A204.1 (cell line): ENCODE data around the gene NPIPB8.
"Not testable (repeated sequence)": the region's sequence is repeated elsewhere in the genome, so short reads cannot be mapped to it uniquely, and the experiment has no call there.

Source experiments
- FAIRE-seq: peaks from 2 replicates; lab custom pipeline; 2012; peaks lifted over from hg19 to GRCh38; lab: Jason Lieb, UNC

Gene NPIPB8

DNA sequence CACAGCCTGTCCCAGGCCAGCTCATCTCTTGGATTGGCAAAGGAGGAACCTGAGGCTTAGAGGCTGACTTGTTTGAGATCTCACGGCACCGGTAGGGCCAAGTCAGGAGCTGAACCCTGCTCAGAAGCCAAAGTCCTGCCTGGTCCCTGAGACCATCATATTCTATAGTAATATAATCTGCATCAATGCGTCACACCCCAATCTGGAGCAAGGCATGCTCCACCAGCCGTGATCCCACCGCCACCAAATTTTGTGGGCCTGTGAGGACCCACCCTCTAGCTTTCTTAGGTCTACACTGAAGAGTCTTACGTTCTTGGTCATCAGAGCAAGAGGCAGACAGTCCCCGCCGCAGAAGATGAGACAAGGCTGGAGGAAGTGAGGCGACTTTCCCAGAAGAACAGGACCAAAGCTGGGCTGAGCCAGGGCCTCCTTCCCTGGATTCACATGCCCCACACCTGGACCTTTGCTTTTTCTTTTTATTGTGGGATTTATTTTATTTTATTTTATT, 30.7 kb upstream of the NPIPB8 start:
- FAIRE-seq, result no peak

DNA sequence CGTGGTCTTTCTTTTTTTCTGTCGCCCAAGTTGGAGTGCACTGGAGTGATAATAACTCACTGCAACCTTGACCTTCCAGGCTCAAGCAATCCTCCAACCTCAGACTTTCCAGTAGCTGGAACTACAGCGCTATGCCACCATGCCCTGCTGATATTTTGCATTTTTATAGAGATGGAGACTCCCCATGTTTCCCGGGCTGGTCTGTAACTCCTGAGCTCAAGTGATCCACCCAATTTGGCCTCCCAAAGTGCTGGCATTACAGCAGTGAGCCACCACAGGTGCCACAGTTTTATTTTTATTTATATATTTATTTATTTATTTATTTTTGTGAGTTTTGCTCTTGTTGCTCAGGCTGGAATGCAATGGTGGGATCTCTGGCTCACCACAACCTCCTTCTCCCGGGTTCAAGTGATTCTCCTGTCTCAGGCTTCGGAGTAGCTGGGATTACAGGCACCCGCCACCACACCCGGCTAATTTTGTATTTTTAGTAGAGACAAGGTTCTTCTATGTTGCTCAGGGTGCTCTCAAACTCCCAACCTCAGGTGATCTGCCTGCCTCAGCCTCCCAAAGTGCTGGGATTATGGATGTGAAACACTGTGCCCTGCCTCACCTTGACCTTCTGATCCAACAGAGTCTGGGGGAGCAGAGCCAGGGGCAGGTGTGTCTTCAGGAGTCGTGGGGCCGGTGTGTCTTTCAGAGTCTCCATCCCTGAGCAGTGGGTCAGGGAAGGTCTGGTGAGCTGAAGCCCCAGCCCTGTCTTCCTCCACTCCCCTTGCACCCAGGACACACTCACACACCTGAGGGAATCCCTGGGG, 30.0 kb upstream of the NPIPB8 start:
- FAIRE-seq, result not testable (repeated sequence)

DNA sequence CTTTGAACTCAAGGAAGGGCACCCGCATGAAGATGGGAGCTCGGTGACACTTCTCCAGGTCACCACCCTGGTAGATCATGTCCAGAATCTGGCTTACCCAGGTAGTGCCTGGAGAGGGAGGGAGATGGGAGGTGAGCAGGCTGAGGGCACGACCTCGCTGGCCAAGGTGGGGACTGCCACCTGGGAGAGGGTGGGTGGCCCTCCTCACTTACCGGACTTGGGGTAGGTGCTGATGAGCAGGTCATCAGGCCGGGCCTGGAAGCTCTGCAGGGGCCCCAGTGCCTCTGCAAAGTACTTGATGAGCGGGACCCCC, 29.4 kb upstream of the NPIPB8 start:
- FAIRE-seq, result not testable (repeated sequence)

GRCh38 chr16:28608867-28609596, 28.8 kb upstream of the NPIPB8 start:
- FAIRE-seq, result not testable (repeated sequence)

DNA sequence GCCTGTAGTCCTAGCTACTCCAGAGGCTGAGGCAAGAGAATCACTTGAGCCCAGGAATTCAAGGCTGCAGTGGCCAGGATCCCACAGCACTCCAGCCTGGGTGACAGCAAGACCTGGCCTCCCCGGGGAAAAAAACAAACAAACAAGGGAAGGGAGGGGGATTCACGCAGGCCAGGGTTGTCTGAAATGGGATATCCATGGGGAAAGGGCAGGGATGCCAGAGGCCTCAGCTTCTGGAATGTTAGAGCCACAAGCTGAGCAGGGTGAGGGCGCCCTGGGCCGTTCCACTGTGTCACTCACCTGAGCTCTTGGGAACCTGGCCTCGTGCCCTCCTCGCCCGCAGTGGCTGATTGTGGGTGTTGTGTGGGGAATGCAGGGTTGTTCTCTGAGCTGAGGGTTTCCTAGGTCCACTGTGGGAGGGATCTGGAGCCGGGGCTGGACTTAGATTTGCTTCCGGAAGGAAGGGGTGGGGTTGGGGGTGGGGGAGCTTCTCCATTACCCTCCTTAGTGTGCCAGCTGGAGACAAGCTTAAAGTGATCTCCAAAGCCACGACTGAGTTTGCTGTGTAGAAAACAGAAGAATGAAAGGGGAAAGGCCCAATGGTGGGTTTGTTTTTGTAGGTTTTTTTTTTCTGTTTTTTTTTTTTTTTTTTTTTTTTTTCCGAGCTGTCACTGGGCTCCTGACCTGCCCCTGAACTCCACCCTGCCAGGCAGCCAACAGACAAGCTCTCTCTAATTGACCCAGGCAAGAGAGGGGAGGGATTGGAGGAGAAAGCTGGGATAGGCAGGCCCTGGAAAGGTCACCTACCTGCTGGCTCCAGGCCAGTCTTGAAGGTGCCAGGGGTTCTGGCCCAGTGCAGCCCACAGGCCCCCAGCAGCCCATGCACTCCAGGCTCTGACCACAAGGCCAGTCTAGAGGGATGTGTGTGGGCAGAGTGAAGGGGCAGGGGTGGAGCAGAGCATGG, 28.0 kb upstream of the NPIPB8 start, which contains the start of gene SULT1A1:
Gene SULT1A1, minus strand, starts transcription at position 414 of the 964 bp plus-strand sequence. CDS start 1,189 bp downstream, outside the sequence.
- FAIRE-seq, result no peak

- no peak for FAIRE-seq
Observed at GRCh38 chr16:28610595-28611191, 27.2 kb upstream of the NPIPB8 start.

DNA sequence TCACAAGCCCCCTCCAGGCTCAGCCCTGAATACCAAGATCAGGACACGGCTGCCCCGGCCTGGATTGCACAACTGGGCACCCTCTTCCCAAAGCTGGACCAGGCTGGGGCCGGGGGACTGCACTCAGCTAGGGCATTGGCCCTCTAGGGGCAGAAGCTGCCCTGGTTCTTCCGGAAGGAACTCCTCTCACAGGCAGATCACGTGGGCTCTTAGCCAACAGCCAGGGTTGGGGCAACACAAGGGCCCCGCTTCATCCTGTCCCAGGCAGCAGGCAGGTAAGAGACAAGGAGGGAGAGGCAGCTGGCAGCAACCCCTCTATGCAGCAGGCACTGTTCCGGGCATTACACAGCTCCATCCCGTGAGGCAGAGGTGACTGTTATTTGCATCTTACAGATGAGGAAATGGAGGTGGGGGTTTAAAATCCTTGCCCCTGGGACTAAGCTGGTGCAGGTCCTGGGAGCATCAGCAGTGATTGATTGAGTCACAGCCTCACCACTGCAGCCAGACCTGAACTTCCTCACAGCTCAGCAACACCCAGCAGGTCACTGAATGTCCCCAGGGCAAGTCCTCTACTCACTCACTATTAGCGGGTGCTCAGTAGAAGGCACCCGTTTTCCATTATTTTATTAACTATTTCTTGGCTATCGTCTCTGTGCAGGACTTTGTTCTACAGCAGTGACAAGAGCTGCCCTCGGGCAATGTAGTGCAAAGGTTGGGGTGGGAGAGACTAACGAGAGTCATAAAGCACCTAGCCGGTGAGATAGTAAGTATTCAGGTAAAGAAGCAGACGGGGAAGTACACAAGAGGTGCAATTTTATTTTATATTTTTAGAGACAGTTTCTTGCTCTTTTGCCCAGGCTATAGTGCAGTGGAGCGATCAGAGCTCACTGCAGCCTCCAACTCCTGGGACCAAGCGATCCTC, 25.2 kb upstream of the NPIPB8 start:
- not testable (repeated sequence) for FAIRE-seq

- not testable (repeated sequence) for FAIRE-seq
Observed at GRCh38 chr16:28613912-28614311, 24.0 kb upstream of the NPIPB8 start.

DNA sequence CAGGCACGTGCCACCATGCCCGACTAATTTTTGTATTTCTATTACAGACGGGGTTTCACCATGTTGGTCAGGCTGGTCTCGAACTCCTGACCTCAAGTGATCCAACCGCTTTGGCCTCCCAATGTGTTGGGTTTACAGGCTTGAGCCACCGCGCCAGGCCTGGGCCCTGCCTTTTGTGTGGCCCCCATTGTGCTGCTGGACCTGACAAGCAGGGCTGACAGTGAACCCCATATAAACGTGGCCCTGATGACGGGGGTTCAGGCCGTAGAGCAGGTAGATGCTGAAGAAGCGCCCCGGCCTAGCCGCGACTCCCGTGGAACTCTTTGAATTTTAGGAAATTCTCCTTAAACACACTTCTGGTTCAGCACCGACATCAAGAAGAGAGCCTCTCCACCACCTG, 23.3 kb upstream of the NPIPB8 start:
- FAIRE-seq, result not testable (repeated sequence)

DNA sequence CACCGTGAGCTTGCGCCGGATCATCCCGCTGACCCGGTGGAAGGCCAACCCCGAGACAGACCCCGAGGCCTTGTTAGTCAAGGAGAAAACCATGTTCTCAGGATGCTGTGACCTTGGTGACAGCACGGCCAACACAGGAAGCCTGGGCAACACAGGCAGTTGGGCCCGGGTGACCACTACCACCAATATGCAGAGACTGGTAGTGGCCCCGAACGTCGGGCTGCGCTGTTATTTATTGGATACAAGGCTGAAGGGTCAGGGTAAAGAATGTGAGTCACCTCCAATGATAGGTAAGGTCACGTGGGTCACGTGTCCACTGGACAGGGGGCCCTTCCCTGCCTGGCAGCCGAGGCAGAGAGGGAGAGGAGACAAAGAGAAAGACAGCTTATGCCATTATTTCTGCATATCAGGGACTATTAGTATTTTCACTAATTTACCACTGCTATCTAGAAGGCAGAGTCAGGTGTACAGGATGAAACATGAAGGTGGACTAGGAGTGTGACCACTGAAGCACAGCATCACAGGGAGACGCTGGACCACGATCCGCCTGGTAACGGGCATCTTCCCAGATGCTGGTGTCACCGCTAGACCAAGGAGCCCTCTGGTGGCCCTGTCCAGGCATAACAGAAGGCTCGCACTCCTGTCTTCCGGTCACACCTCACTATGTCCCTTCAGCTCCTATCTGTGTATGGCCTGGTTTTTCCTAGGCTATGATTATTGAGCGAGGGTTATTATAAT, 22.2 kb upstream of the NPIPB8 start:
- FAIRE-seq, result not testable (repeated sequence)

- FAIRE-seq, result not testable (repeated sequence)
Observed at GRCh38 chr16:28616224-28616577, 21.7 kb upstream of the NPIPB8 start.

GRCh38 chr16:28616636-28617035, 21.2 kb upstream of the NPIPB8 start:
- FAIRE-seq, result no peak

GRCh38 chr16:28617874-28618273, 20.0 kb upstream of the NPIPB8 start:
- no peak for FAIRE-seq

GRCh38 chr16:28620316-28620715, 17.5 kb upstream of the NPIPB8 start:
- FAIRE-seq, result not testable (repeated sequence)

DNA sequence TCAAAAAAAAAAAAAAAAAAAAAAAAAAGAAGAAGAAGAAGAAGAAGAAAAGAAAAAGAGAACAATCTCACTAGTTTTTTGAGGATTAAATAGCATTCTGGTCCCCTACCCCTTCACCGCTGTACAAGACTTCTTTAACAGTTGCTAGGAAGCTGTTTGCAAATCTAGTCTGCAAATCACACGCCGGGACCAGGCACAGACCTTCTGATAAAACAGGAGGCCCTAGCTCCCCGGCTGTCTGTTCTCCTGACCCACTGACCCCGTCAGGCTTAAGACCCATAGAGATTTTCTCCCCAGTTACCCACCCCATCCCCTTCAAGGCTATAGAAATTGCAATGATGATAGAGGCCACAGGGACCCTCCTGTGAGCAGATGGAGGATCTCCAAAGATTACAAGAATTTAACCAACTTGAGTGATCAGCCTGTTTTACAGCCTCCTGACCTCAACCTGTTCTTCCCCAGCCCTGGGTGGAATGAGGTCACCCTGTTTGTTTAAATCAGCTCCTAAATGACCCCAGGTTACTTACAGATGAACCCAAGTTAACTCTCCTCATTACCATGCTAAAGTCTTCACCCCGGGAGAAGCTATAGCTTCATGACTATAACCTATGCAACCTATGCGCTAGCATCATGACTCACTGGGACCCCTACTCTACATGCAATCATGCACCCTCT, 16.2 kb upstream of the NPIPB8 start:
- no peak for FAIRE-seq

- not testable (repeated sequence) for FAIRE-seq
Observed at GRCh38 chr16:28622532-28623171, 15.2 kb upstream of the NPIPB8 start.

DNA sequence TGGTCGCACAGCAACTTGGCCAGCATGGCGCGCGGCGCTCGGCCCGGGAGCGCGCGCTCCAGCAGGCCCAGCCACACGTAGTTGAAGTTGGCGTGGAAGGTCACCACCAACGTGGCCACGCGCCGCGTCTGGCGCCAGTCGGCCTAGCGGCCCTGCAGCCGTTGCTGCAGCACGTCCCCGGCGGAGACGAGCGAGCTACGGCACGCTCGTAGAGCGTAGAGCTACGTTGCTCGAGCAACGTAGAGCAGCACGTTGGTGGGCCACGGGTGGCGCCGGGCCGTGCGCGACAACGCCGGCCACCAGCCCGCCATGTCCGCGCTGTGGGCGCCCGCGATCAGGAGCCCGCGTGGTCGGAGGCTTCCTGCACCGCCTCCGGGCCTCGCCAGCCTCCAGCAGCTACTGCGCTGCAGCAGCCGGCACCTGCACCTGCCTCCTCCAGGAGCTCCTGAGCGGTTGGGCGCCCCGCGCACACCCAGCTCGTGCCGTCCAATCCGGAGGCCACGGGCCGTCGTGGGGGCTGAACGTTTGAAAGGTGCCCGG, 14.6 kb upstream of the NPIPB8 start:
- FAIRE-seq, result no peak

- FAIRE-seq, result not testable (repeated sequence)
Observed at GRCh38 chr16:28630905-28631304, 7.0 kb upstream of the NPIPB8 start.
